PC-9 (cell line): ENCODE results near the gene COL4A2.

Source experiments
- EZH2 ChIP-seq: fragments of 200-600 bp; sonication (generic); IDR thresholded peaks from 2 replicates; pipeline ENCODE4 v1.8.0; 2017; ENCODE audit warnings: antibody characterized with exemption, low read depth
- TF ChIP-seq, protein P1 (sequence below): fragments of 200-600 bp; sonication (generic); conservative IDR thresholded peaks from 2 replicates; pipeline ENCODE4 v1.6.1; 2017; ENCODE audit warnings: mixed run types, antibody characterized with exemption, mild to moderate bottlenecking, moderate library complexity

DNA sequence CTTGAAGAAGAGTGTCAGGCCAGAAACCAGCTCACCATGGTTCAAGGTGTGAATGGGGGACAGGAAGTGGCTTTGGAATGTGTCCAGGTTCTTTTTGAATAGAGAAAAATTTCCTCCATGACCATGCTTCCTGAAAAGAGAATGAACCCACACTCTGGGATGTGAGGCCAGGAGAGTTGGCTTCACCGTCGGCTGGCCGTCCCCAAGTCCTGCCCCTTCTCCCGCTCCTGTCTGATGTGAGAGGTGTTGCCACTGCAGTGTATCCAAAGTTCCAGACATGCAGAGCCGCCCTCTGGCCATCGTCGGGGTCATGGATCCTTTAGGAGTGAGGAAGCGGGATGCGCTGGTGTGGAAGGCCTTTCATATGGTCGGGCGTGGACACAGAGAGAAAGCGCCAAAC is 101.2 kb downstream of the COL4A2 start:
- TF ChIP-seq, protein P1, sequence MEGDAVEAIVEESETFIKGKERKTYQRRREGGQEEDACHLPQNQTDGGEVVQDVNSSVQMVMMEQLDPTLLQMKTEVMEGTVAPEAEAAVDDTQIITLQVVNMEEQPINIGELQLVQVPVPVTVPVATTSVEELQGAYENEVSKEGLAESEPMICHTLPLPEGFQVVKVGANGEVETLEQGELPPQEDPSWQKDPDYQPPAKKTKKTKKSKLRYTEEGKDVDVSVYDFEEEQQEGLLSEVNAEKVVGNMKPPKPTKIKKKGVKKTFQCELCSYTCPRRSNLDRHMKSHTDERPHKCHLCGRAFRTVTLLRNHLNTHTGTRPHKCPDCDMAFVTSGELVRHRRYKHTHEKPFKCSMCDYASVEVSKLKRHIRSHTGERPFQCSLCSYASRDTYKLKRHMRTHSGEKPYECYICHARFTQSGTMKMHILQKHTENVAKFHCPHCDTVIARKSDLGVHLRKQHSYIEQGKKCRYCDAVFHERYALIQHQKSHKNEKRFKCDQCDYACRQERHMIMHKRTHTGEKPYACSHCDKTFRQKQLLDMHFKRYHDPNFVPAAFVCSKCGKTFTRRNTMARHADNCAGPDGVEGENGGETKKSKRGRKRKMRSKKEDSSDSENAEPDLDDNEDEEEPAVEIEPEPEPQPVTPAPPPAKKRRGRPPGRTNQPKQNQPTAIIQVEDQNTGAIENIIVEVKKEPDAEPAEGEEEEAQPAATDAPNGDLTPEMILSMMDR, result no peak
- no peak for TF ChIP-seq EZH2
